Measurements from ENCODE around the gene CYBA. TPM values are rescaled to one million over a fixed set of nuclear protein-coding genes. Genes with fewer than 3 reads are reported as not detected.

Gene CYBA
- total and polyA plus RNA-seq, 9 of the 15 experiments (the other 6 are each of a cell fraction or from before 2014, with no cell fraction given), result 0.34 to 683 (median 93.0) TPM

DNA sequence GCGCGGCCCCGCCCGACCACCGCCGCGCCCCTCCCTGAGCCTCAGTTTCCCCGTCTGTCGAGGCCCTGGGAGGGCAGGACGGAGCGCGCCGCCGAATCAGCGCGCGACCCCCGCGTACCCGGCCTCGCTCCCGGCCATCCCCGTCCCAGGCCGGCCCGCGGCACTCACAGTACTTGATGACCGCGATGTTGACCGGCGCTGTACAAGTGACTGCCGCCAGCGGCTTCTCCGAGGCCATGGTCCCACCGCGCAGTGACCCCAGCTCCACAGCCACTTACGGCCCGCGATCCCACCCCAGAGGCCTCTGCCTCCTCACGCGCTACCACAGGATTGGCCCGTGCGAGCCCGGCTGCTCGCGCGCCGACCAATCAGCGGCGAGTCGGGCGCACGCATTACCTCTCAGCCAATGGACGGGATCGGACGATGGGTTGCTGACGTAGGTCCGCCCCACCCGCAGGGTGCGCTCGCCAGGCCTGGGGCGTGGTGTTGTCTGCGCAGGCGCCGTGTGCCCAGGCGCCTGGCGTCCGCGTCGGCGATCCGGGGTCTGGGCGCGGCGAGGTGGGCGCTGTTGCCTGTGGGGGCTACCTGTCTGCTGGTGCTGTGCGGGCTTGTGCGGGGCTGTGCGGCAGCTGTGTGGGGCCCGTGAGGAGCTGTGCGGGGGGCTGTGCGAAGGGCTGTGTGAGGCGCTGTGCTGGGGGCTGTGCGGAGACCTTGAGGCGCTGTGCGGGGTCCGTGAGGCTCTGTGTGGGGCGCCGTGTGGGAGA, 12.2 kb upstream of the CYBA start, which contains the start of gene MVD (continued):
- TF ChIP-seq LARP7 (IDR thresholded peaks at IDR 0.05), result no peak
- no peak; the same call in 1 of the 2 replicates for TF ChIP-seq GTF2E2 (tag; IDR thresholded peaks at IDR 0.05)
- TF ChIP-seq RBFOX2 (IDR thresholded peaks at IDR 0.05; ENCODE audit: low read depth, low read length), result peak; percentile 99
- TF ChIP-seq RCOR1 (IDR thresholded peaks at IDR 0.05; ENCODE audit: borderline replicate concordance in 1 of 2, low read depth in 2 of 2, low read length in 2 of 2), result peak in 1 of 2 experiments; percentile 10; a peak in 1 of 4 replicates
- TF ChIP-seq UBTF (IDR thresholded peaks at IDR 0.05; ENCODE audit: borderline replicate concordance in 1 of 2, low read depth in 2 of 2, low read length in 2 of 2), result peak; percentile 25 to 66; a peak in 3 of 4 replicates
- peak; percentile 74 for TF ChIP-seq CCNT2 (IDR thresholded peaks at IDR 0.05; ENCODE audit: borderline replicate concordance, extremely low read depth, insufficient read length, low read depth, low read length)
- no peak for TF ChIP-seq NFRKB (IDR thresholded peaks at IDR 0.05; ENCODE audit: low read depth)
- TF ChIP-seq SRSF9 (IDR thresholded peaks at IDR 0.05; ENCODE audit: borderline replicate concordance, low read depth, low read length), result no peak
- TF ChIP-seq HMGN3 (IDR thresholded peaks at IDR 0.05; ENCODE audit: borderline replicate concordance, extremely low read depth, insufficient read length, low read depth, low read length), result peak; percentile 62
- TF ChIP-seq JUN (IDR thresholded peaks at IDR 0.05; ENCODE audit: borderline replicate concordance, low read depth, low read length), result peak; percentile 37; the same call in 1 of the 2 replicates
- no peak; the same call in 1 of the 2 replicates for TF ChIP-seq JUN (CRISPR knock-in tag; IDR thresholded peaks at IDR 0.05; ENCODE audit: borderline replicate concordance)
- TF ChIP-seq ZFPM2 (CRISPR knock-in tag; IDR thresholded peaks at IDR 0.05), result no peak
- TF ChIP-seq SMAD2 (IDR thresholded peaks at IDR 0.05; ENCODE audit: low read depth, low read length), result no peak
- no peak for TF ChIP-seq ZNF644 (tag; IDR thresholded peaks at IDR 0.05; ENCODE audit: low read depth)
- TF ChIP-seq SMARCC2 (IDR thresholded peaks at IDR 0.05; ENCODE audit: low read depth), result no peak
- TF ChIP-seq CTCF (IDR thresholded peaks at IDR 0.05 in 2 of 3, conservative IDR thresholded peaks at IDR 0.05 in 1 of 3; ENCODE audit: insufficient read depth in 2 of 3, low read depth in 1 of 3, low read length in 3 of 3), result peak in 1 of 3 experiments; percentile 21; a peak in 1 of 6 replicates
- TF ChIP-seq, protein P1, sequence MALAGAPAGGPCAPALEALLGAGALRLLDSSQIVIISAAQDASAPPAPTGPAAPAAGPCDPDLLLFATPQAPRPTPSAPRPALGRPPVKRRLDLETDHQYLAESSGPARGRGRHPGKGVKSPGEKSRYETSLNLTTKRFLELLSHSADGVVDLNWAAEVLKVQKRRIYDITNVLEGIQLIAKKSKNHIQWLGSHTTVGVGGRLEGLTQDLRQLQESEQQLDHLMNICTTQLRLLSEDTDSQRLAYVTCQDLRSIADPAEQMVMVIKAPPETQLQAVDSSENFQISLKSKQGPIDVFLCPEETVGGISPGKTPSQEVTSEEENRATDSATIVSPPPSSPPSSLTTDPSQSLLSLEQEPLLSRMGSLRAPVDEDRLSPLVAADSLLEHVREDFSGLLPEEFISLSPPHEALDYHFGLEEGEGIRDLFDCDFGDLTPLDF (CRISPR knock-in tag; IDR thresholded peaks at IDR 0.05), result no peak
- no peak for TF ChIP-seq MEF2D (tag; conservative IDR thresholded peaks at IDR 0.05; ENCODE audit: low read depth)
- TF ChIP-seq BCOR (IDR thresholded peaks at IDR 0.05), result peak; percentile 16; the same call in 1 of the 2 replicates
- no peak for TF ChIP-seq ZNF764 (CRISPR knock-in tag; IDR thresholded peaks at IDR 0.05; ENCODE audit: low read depth)
- no peak for TF ChIP-seq E2F3 (CRISPR knock-in tag; IDR thresholded peaks at IDR 0.05)
- TF ChIP-seq ILK (tag; IDR thresholded peaks at IDR 0.05; ENCODE audit: borderline replicate concordance, low read depth), result no peak
- no peak for TF ChIP-seq SNRNP70 (optimal IDR thresholded peaks at IDR 0.05; ENCODE audit: low read depth, low read length)
